ENCODE measurements around the gene DDAH1. TPM values are rescaled to one million over a fixed set of nuclear protein-coding genes. Genes with fewer than 3 reads are reported as not detected.

Gene DDAH1
- polyA plus RNA-seq, 1 donor from 2014 or later: 42.7 TPM

DNA sequence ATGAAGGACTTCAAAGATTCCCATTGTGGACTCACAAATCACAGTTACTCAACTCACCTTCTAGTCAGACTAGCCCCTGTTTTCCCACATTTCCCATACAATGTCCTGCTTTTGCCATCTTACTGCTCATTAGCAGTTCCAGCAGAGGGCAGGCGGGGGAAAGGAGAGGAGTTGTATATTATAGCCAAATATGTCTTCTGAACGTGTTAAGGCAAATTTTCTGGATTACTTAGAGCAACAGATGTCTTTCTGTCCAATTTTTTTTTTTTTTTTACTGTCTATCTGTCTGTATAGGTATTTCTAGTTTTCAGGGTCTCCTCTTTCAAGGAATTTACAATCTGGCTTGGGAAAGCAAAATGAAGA, 29.9 kb upstream of the DDAH1 start:
- no peak overlapping the region for H3K9ac ChIP-seq (ENCODE audit: low read length)
- no peaks in the 10 kb centered on the region for H3F3A ChIP-seq (ENCODE audit: insufficient read depth, low read length, poor library complexity, severe bottlenecking)
- no peaks in the 10 kb centered on the region for H3K79me2 ChIP-seq (replicated peaks; ENCODE audit: insufficient read depth, low read length)
- H3K9me2 ChIP-seq (ENCODE audit: insufficient read depth, low read length): no peaks in the 10 kb centered on the region
- TF ChIP-seq POLR2AphosphoS5 (IDR thresholded peaks at IDR 0.05) (no peak), MXI1 (conservative IDR thresholded peaks at IDR 0.05; ENCODE audit: poor library complexity, severe bottlenecking) (no peak), EP300 (conservative IDR thresholded peaks at IDR 0.05; ENCODE audit: poor library complexity, severe bottlenecking) (no peak), SMC3 (conservative IDR thresholded peaks at IDR 0.05; ENCODE audit: poor library complexity) (no peak), TAF1 (IDR thresholded peaks at IDR 0.05; ENCODE audit: low read depth) (no peak), RAD21 (conservative IDR thresholded peaks at IDR 0.05) (no peak)
- TF ChIP-seq, protein P1, sequence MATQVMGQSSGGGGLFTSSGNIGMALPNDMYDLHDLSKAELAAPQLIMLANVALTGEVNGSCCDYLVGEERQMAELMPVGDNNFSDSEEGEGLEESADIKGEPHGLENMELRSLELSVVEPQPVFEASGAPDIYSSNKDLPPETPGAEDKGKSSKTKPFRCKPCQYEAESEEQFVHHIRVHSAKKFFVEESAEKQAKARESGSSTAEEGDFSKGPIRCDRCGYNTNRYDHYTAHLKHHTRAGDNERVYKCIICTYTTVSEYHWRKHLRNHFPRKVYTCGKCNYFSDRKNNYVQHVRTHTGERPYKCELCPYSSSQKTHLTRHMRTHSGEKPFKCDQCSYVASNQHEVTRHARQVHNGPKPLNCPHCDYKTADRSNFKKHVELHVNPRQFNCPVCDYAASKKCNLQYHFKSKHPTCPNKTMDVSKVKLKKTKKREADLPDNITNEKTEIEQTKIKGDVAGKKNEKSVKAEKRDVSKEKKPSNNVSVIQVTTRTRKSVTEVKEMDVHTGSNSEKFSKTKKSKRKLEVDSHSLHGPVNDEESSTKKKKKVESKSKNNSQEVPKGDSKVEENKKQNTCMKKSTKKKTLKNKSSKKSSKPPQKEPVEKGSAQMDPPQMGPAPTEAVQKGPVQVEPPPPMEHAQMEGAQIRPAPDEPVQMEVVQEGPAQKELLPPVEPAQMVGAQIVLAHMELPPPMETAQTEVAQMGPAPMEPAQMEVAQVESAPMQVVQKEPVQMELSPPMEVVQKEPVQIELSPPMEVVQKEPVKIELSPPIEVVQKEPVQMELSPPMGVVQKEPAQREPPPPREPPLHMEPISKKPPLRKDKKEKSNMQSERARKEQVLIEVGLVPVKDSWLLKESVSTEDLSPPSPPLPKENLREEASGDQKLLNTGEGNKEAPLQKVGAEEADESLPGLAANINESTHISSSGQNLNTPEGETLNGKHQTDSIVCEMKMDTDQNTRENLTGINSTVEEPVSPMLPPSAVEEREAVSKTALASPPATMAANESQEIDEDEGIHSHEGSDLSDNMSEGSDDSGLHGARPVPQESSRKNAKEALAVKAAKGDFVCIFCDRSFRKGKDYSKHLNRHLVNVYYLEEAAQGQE (IDR thresholded peaks at IDR 0.05; ENCODE audit: borderline replicate concordance): no peak
- TF ChIP-seq, protein P2, sequence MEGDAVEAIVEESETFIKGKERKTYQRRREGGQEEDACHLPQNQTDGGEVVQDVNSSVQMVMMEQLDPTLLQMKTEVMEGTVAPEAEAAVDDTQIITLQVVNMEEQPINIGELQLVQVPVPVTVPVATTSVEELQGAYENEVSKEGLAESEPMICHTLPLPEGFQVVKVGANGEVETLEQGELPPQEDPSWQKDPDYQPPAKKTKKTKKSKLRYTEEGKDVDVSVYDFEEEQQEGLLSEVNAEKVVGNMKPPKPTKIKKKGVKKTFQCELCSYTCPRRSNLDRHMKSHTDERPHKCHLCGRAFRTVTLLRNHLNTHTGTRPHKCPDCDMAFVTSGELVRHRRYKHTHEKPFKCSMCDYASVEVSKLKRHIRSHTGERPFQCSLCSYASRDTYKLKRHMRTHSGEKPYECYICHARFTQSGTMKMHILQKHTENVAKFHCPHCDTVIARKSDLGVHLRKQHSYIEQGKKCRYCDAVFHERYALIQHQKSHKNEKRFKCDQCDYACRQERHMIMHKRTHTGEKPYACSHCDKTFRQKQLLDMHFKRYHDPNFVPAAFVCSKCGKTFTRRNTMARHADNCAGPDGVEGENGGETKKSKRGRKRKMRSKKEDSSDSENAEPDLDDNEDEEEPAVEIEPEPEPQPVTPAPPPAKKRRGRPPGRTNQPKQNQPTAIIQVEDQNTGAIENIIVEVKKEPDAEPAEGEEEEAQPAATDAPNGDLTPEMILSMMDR (IDR thresholded peaks at IDR 0.05; ENCODE audit: poor library complexity, severe bottlenecking): no peak
- no peak overlapping the region for H3K27ac ChIP-seq (ENCODE audit: low read length)
- H3K4me3 ChIP-seq (ENCODE audit: low read length): no peak overlapping the region
- H3K36me3 ChIP-seq (ENCODE audit: insufficient read depth, low read length): no peaks in the 10 kb centered on the region
- no peaks in the 10 kb centered on the region for H3K27me3 ChIP-seq (ENCODE audit: insufficient read depth, low read depth, low read length)
- H3K9me3 ChIP-seq (ENCODE audit: low read length): no peaks in the 10 kb centered on the region
- no peak overlapping the region for H3K4me2 ChIP-seq (ENCODE audit: low read length)
- H2AFZ ChIP-seq (ENCODE audit: low read depth, low read length): no peak overlapping the region
- no peaks in the 10 kb centered on the region for H4K20me1 ChIP-seq (ENCODE audit: insufficient read depth)

DNA sequence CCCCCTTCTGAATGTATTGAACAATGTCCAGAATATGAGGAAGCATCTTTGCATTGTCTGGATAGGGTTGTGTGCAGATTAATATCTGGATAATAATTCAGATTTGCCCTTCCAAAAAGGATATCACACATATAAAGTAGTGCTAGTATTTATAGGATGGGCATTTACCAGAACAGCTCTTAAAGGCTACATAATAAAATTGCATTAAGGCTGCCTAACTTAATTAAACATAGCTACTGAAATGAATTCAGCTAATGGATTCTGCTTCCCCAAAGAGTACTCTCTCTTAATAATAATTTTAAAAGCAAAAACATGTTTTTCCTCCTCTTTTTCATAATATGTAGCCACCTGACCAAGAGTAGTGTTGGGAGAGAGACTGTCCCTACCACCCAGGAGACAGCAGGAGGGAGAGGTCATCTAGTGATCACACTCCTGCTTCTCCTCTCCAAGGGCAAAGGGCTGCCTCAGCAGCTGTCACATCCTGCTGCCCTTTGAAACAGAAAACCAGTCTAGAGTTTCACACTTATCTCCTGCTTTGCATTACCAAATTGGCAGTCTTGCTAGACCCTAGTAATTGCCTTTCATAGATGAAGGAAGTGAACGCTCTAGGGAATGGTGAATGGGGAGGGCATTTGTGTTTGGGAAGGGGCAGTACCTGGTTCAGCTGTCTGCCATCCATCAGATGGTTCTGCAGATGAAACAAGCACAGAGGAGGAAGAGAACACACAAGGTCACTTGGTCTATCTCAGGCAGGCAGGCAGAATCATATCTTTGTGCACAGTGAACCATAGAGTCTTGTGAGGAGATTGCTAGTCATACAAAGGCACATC, 29.3 kb upstream of the DDAH1 start:
- no peak overlapping the region for H2AFZ ChIP-seq (ENCODE audit: low read depth, low read length)
- TF ChIP-seq POLR2AphosphoS5 (IDR thresholded peaks at IDR 0.05) (no peak), EP300 (conservative IDR thresholded peaks at IDR 0.05; ENCODE audit: poor library complexity, severe bottlenecking) (no peak), RAD21 (conservative IDR thresholded peaks at IDR 0.05) (no peak), SMC3 (conservative IDR thresholded peaks at IDR 0.05; ENCODE audit: poor library complexity) (no peak), TAF1 (IDR thresholded peaks at IDR 0.05; ENCODE audit: low read depth) (no peak), MXI1 (conservative IDR thresholded peaks at IDR 0.05; ENCODE audit: poor library complexity, severe bottlenecking) (no peak), EZH2 (IDR thresholded peaks at IDR 0.05; ENCODE audit: borderline replicate concordance, insufficient read depth, low read length, poor library complexity, severe bottlenecking) (no peak)
- TF ChIP-seq, protein P1 (IDR thresholded peaks at IDR 0.05; ENCODE audit: borderline replicate concordance): no peak
- TF ChIP-seq, protein P2 (IDR thresholded peaks at IDR 0.05; ENCODE audit: poor library complexity, severe bottlenecking): no peak
- H4K20me1 ChIP-seq (ENCODE audit: insufficient read depth): no peaks in the 10 kb centered on the region
- no peak overlapping the region for H3K4me3 ChIP-seq (ENCODE audit: low read length)
- no peaks in the 10 kb centered on the region for H3K36me3 ChIP-seq (ENCODE audit: insufficient read depth, low read length)
- H3K9me2 ChIP-seq (ENCODE audit: insufficient read depth, low read length): no peaks in the 10 kb centered on the region
- H3K9me3 ChIP-seq (ENCODE audit: low read length): no peaks in the 10 kb centered on the region
- H3K27me3 ChIP-seq (ENCODE audit: insufficient read depth, low read depth, low read length): no peaks in the 10 kb centered on the region
- no peaks in the 10 kb centered on the region for H3F3A ChIP-seq (ENCODE audit: insufficient read depth, low read length, poor library complexity, severe bottlenecking)
- H3K4me2 ChIP-seq (ENCODE audit: low read length): no peak overlapping the region
- H3K79me2 ChIP-seq (replicated peaks; ENCODE audit: insufficient read depth, low read length): no peaks in the 10 kb centered on the region
- H3K27ac ChIP-seq (ENCODE audit: low read length): no peak overlapping the region
- H3K9ac ChIP-seq (ENCODE audit: low read length): no peak overlapping the region

All from neural cell (in vitro differentiated cells).